Prostate gland (tissue), 2 donors: Measurements from ENCODE around the gene TANC1.

Experiments
- CTCF ChIP-seq, 4 experiments: fragments of 200-600 bp in 2 of 4; fragments of 450-650 bp in 2 of 4; sonication (generic) in 2 of 4; IDR thresholded peaks; 1 replicate in 3 of 4; 2 replicates in 1 of 4; pipeline ENCODE4 v1.5.1; 2016 to 2019; ENCODE audit warnings: antibody characterized with exemption in 4 of 4, mild to moderate bottlenecking in 2 of 4, moderate library complexity in 2 of 4
- POLR2A ChIP-seq: fragments of 450-650 bp; IDR thresholded peaks from one replicate; pipeline ENCODE4 v1.6.1; 2016; ENCODE audit warnings: antibody characterized with exemption, mild to moderate bottlenecking
- POLR2AphosphoS5 ChIP-seq: sonication (generic); formaldehyde crosslinking; IDR thresholded peaks from one replicate; pipeline ENCODE4 v1.6.1; 2017; ENCODE audit warnings: antibody characterized with exemption

GRCh38 chr2:159234868-159235267 is 266.4 kb downstream of the TANC1 start:
- no peak for TF ChIP-seq CTCF (IDR thresholded peaks at IDR 0.05)
- TF ChIP-seq POLR2AphosphoS5: no peak
- no peak for TF ChIP-seq POLR2A
